ENCODE measurements around the gene RAMP2. TPM values are rescaled to one million over a fixed set of nuclear protein-coding genes. Genes with fewer than 3 reads are reported as not detected.

RAMP2 gene
- total and polyA plus RNA-seq, 2 experiments from 2014 or later = 2.4 to 3.7 TPM

DNA sequence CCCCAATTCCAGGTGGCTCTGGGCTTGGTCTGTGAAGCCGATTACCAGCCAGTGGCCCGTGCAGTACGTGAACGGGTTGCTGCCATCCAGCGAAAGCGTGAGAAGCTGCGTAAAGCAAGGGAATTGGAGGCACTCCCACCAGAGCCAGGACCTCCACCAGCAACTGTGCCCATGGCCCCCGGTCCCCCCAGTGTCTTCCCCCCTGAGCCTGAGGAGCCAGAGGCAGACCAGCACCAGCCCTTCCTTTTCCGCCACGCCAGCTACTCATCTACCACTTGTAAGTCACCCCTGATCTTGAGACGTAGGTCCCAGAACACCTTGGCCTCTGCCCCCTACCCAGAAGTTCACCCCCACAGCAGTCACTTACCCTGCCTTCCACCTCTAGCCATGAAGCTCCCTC is 26.2 kb downstream of the RAMP2 start:
- peaks cover 6% of the 10 kb centered on the region; the same call in 1 of the 2 replicates for H3K79me2 ChIP-seq (ENCODE audit: insufficient read depth)
- H2AFZ ChIP-seq = no peak overlapping the region
- H3K4me3 ChIP-seq = no peak overlapping the region
- no peak overlapping the region for H3K27ac ChIP-seq
- DNase-seq = no peak
- no peaks in the 10 kb centered on the region for H3K27me3 ChIP-seq (replicated peaks; ENCODE audit: insufficient read depth)
- H3F3A ChIP-seq (ENCODE audit: insufficient read depth) = peaks cover 14% of the 10 kb centered on the region; the same call in 1 of the 2 replicates
- no peaks in the 10 kb centered on the region for H3K9me2 ChIP-seq (ENCODE audit: insufficient read depth)
- no peaks in the 10 kb centered on the region for H3K9me3 ChIP-seq (ENCODE audit: low read depth)
- peaks cover 4% of the 10 kb centered on the region; the same call in 1 of the 2 replicates for H3K36me3 ChIP-seq (ENCODE audit: low read depth)
- 80 to 86% methylated on average over 11 of the region's 11 CpGs for WGBS, 2 experiments (ENCODE audit: low coverage in 1 of 2, low lambda C conversion rate in 2 of 2, missing lambda C conversion rate in 2 of 2)
- H3K4me2 ChIP-seq (ENCODE audit: unreplicated experiment) = no peak overlapping the region
- TF ChIP-seq EZH2phosphoT487 (IDR thresholded peaks at IDR 0.05; ENCODE audit: insufficient read depth, low read depth) = no peak
- no peak for TF ChIP-seq EZH2 (IDR thresholded peaks at IDR 0.05; ENCODE audit: insufficient read depth, poor library complexity, severe bottlenecking)
- H3K4me1 ChIP-seq (ENCODE audit: insufficient read depth) = peaks cover 20% of the 10 kb centered on the region
- H3K9ac ChIP-seq = no peak overlapping the region
- H4K20me1 ChIP-seq (ENCODE audit: insufficient read depth) = no peaks in the 10 kb centered on the region
- in situ Hi-C loops (cut with MboI) = no loop called here

DNA sequence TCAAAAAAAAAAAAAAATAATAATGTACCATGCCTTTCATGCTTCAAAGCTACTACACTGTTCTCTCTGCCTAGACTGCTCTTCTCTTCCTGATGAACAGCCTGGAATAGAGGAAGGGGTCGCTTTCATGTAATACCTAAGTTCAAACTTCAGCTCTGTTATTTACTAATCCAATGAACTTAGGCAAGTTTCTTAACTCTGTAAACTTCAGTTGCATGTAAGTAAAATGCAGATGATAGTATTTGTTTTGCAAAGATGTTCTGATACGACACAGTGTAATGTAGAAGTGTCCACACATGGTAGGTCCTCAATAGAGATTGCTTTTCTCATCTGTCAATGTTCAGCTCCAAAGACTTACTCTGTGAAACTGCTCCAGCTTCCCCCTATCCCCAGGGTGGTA is 30.9 kb downstream of the RAMP2 start:
- 0 out of 2 replicates have a peak, but pooled peaks cover 4% of the 10 kb centered on the region for H3K36me3 ChIP-seq (ENCODE audit: low read depth)
- peaks cover 6% of the 10 kb centered on the region for H3K79me2 ChIP-seq (ENCODE audit: insufficient read depth)
- in situ Hi-C loops (cut with MboI) = no loop called here
- DNase-seq = no peak
- no peaks in the 10 kb centered on the region for H3K9me2 ChIP-seq (ENCODE audit: insufficient read depth)
- no peaks in the 10 kb centered on the region for H3K27me3 ChIP-seq (replicated peaks; ENCODE audit: insufficient read depth)
- H4K20me1 ChIP-seq (ENCODE audit: insufficient read depth) = no peaks in the 10 kb centered on the region
- H3K4me1 ChIP-seq (ENCODE audit: insufficient read depth) = 0 out of 2 replicates have a peak, but pooled peaks cover 4% of the 10 kb centered on the region
- H3K4me3 ChIP-seq = no peak overlapping the region
- H3K9ac ChIP-seq = no peak overlapping the region
- H3F3A ChIP-seq (ENCODE audit: insufficient read depth) = peaks cover 15% of the 10 kb centered on the region; the same call in 1 of the 2 replicates
- no peaks in the 10 kb centered on the region for H3K9me3 ChIP-seq (ENCODE audit: low read depth)
- 98 to 100% methylated on average over 2 of the region's 2 CpGs for WGBS, 2 experiments (ENCODE audit: low coverage in 1 of 2, low lambda C conversion rate in 2 of 2, missing lambda C conversion rate in 2 of 2)
- no peak overlapping the region for H3K4me2 ChIP-seq (ENCODE audit: unreplicated experiment)
- H2AFZ ChIP-seq = no peak overlapping the region
- no peak overlapping the region for H3K27ac ChIP-seq
- TF ChIP-seq EZH2phosphoT487 (IDR thresholded peaks at IDR 0.05; ENCODE audit: insufficient read depth, low read depth) (no peak), EZH2 (IDR thresholded peaks at IDR 0.05; ENCODE audit: insufficient read depth, poor library complexity, severe bottlenecking) (no peak)

- Histone ChIP-seq H3K4me1 (ENCODE audit: insufficient read depth) (peaks cover 10% of the 10 kb centered on the region; the same call in 1 of the 2 replicates), H3K4me3 (no peak overlapping the region), H3K9me2 (ENCODE audit: insufficient read depth) (no peaks in the 10 kb centered on the region), H3K27ac (no peak overlapping the region), H3K4me2 (ENCODE audit: unreplicated experiment) (no peak overlapping the region), H3F3A (ENCODE audit: insufficient read depth) (peaks cover 15% of the 10 kb centered on the region; the same call in 1 of the 2 replicates), H2AFZ (no peak overlapping the region), H3K27me3 (replicated peaks; ENCODE audit: insufficient read depth) (no peaks in the 10 kb centered on the region), H3K79me2 (ENCODE audit: insufficient read depth) (peaks cover 12% of the 10 kb centered on the region), H4K20me1 (ENCODE audit: insufficient read depth) (no peaks in the 10 kb centered on the region), H3K9me3 (ENCODE audit: low read depth) (no peaks in the 10 kb centered on the region), H3K36me3 (ENCODE audit: low read depth) (0 out of 2 replicates have a peak, but pooled peaks cover 4% of the 10 kb centered on the region), H3K9ac (no peak overlapping the region)
- no peak for TF ChIP-seq EZH2phosphoT487 (IDR thresholded peaks at IDR 0.05; ENCODE audit: insufficient read depth, low read depth)
- no peak for TF ChIP-seq EZH2 (IDR thresholded peaks at IDR 0.05; ENCODE audit: insufficient read depth, poor library complexity, severe bottlenecking)
- 31 to 42% methylated on average over 5 of the region's 5 CpGs for WGBS, 2 experiments (ENCODE audit: low coverage in 1 of 2, low lambda C conversion rate in 2 of 2, missing lambda C conversion rate in 2 of 2)
- no peak for DNase-seq
- in situ Hi-C loops (cut with MboI) = no loop called here
Observed at GRCh38 chr17:42792545-42792944, 31.5 kb downstream of the RAMP2 start.

GRCh38 chr17:42795061-42795460 is 34.0 kb downstream of the RAMP2 start:
- in situ Hi-C loops (cut with MboI) = no loop called here
- Histone ChIP-seq H3K27ac (no peak overlapping the region), H4K20me1 (ENCODE audit: insufficient read depth) (no peaks in the 10 kb centered on the region)

More at GRCh38 chr17:42795061-42795460, 34.0 kb downstream of the RAMP2 start:
- DNase-seq = no peak
- Histone ChIP-seq H2AFZ (no peak overlapping the region), H3K36me3 (ENCODE audit: low read depth) (no peaks in the 10 kb centered on the region), H3K9ac (no peak overlapping the region), H3K27me3 (replicated peaks; ENCODE audit: insufficient read depth) (no peaks in the 10 kb centered on the region), H3K4me1 (ENCODE audit: insufficient read depth) (peaks cover 13% of the 10 kb centered on the region; the same call in 1 of the 2 replicates), H3K4me3 (no peak overlapping the region), H3K4me2 (ENCODE audit: unreplicated experiment) (no peak overlapping the region), H3K79me2 (ENCODE audit: insufficient read depth) (peaks cover 20% of the 10 kb centered on the region), H3K9me2 (ENCODE audit: insufficient read depth) (no peaks in the 10 kb centered on the region), H3K9me3 (ENCODE audit: low read depth) (no peaks in the 10 kb centered on the region), H3F3A (ENCODE audit: insufficient read depth) (peaks cover 10% of the 10 kb centered on the region; the same call in 1 of the 2 replicates)
- no peak for TF ChIP-seq EZH2 (IDR thresholded peaks at IDR 0.05; ENCODE audit: insufficient read depth, poor library complexity, severe bottlenecking)
- TF ChIP-seq EZH2phosphoT487 (IDR thresholded peaks at IDR 0.05; ENCODE audit: insufficient read depth, low read depth) = no peak
- WGBS, 2 experiments (ENCODE audit: low coverage in 1 of 2, low lambda C conversion rate in 2 of 2, missing lambda C conversion rate in 2 of 2) = 78 to 90% methylated on average over 3 to 4 of the region's 4 CpGs
